WERI-Rb-1 (cell line): ENCODE measurements around the gene IGSF10.

Experiments used
- DNase-seq: peaks from one replicate; pipeline ENCODE4 v3.0.0-alpha.2; 2020
- H3K27ac ChIP-seq: fragments of 250-450 bp; sonication (Bioruptor Pico); 2 replicates; pipeline ENCODE4 v1.5.1; 2020; ENCODE audit warnings: mild to moderate bottlenecking, moderate library complexity
- H3K27me3 ChIP-seq: fragments of 250-450 bp; sonication (Bioruptor Pico); 2 replicates; pipeline ENCODE4 v1.5.1; 2021; ENCODE audit warnings: mild to moderate bottlenecking, low read depth, moderate library complexity; ENCODE audit not compliant: insufficient read depth, severe bottlenecking
- H3K36me3 ChIP-seq: fragments of 250-450 bp; sonication (Bioruptor Pico); 2 replicates; pipeline ENCODE4 v1.5.1; 2020; ENCODE audit warnings: mild to moderate bottlenecking, moderate library complexity
- H3K4me3 ChIP-seq: 2 replicates; pipeline ENCODE4 v1.5.1; 2011; ENCODE audit warnings: low read depth, mild to moderate bottlenecking, control low read depth, low read length
- H3K9me3 ChIP-seq: fragments of 250-450 bp; sonication (Bioruptor Pico); 2 replicates; pipeline ENCODE4 v1.5.1; 2021; ENCODE audit warnings: mild to moderate bottlenecking, moderate library complexity; ENCODE audit not compliant: severe bottlenecking
- CTCF ChIP-seq: IDR thresholded peaks from 2 replicates; pipeline ENCODE4 v1.5.1; 2011; ENCODE audit warnings: low read depth, mild to moderate bottlenecking, control low read depth, inconsistent platforms, low read length

Gene IGSF10

GRCh38 chr3:151412989-151413388 is 47.9 kb downstream of the IGSF10 start:
- TF ChIP-seq CTCF, result peak; percentile 33; the same call in 1 of the 2 replicates
- DNase-seq, result no peak
- H3K27ac ChIP-seq, result no peak overlapping the region
- H3K9me3 ChIP-seq, result no peaks in the 10 kb centered on the region
- no peak overlapping the region for H3K4me3 ChIP-seq
- no peaks in the 10 kb centered on the region for H3K27me3 ChIP-seq
- no peaks in the 10 kb centered on the region for H3K36me3 ChIP-seq
